Left kidney (tissue), 2 donors: ENCODE measurements around the gene PLEKHA5. TPM values are rescaled to one million over a fixed set of nuclear protein-coding genes. Genes with fewer than 3 reads are reported as not detected.
"Not testable (repeated sequence)": the region's sequence is repeated elsewhere in the genome, so short reads cannot be mapped to it uniquely, and the experiment has no call there.

Source experiments
- DNase-seq: peaks from one replicate; pipeline ENCODE4 v3.0.0-alpha.2; 2013
- polyA plus RNA-seq: library from polyadenylated mRNA; unstranded; fragments of 120-200 nt; gene quantifications from one replicate; pipeline ENCODE4 v1.2.1, GENCODE V29; 2013; ENCODE audit not compliant: insufficient read length

PLEKHA5 gene
- polyA plus RNA-seq, 1 donor = 123 TPM

DNA sequence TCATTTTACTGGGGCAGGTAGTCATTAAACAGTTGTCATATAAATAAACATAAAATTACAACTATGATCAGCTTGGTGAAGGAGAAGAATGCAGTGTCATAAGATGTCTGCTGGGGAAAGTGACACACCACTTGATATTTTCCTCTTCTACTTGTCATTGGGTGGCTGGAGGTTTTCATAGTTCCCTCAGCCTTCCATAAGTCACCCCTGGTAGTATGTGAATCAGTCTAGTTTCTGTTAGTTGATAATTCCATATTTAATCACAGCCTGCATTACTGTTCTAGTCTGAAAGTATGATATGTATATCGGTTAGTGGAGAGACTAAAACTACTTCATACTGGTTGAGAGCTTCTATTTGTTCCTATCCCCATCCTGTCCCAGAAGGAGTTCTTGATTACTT, 38.2 kb downstream of the PLEKHA5 start:
- no peak for DNase-seq

DNA sequence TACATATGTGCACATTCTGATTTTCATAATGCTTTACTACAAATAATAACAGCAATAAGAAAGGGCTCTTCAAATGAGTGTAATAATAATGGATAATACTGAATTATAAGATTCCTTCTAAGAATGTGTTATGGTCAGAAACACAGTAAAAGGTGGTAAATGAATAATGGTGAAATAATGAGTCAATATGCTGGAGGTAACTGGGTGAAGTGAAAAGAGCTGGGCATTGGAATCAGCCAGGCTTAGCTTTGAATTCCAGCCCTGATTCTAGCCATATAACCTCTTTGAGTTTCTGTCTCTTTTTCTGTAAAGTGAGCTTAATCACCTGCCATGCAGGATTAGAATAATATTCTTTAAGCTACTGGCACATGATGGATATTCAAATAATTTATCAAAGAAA, 39.1 kb downstream of the PLEKHA5 start:
- DNase-seq = no peak

DNA sequence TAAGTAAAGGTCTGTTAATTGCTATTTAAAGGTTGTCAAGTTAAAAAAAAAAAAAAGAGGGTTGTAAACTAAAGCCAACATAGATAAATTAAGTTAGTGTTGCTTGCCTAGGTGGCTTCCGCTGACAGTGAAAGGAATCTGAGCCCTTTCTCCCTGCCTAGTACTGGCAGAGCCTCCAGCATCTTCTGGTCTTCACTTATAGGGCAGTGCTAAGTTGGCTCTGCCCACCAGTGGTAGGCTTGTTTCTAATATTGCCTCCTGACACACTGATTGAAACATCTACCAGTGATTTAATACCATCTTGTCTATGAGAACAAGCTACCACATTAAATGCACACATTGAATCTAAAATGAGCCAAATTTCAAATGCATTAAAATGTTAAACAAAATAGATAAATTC, 39.7 kb downstream of the PLEKHA5 start:
- no peak for DNase-seq

DNA sequence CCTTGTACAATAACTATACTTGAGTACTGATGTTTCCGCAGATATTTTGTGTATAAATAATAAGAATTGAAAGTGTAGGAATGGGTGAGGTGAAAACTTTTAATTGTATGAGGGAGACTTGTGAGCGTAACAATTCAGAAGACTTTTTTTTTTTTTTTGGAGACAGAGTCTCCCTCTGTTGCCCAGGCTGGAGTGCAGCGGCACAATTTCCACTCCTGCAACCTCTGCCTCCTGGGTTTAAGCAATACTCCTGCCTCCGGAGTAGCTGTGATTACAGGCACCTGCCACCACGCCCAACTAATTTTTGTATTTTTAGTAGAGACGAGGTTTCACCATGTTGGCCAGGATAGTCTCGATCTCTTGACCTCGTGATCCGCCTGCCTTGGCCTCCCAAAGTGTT, 40.8 kb downstream of the PLEKHA5 start:
- DNase-seq = not testable (repeated sequence)

DNA sequence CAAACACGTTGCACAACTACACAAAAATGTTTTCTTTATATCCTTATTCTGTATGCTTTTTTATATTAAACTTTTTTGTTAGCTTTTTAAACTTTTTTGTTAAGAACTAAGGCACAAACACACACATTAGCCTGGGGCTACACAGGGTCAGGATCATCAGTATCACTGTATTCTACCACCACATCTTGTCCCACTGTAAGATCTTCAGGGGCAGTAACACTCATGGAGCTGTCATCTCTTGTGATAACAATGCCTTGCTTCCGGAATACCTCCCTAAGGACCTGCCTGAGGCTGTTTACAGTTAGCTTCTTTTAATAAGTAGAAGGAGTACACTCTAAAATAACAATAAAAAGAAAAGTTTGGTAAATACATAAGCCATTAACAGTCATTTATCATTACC, 42.2 kb downstream of the PLEKHA5 start:
- no peak for DNase-seq

DNA sequence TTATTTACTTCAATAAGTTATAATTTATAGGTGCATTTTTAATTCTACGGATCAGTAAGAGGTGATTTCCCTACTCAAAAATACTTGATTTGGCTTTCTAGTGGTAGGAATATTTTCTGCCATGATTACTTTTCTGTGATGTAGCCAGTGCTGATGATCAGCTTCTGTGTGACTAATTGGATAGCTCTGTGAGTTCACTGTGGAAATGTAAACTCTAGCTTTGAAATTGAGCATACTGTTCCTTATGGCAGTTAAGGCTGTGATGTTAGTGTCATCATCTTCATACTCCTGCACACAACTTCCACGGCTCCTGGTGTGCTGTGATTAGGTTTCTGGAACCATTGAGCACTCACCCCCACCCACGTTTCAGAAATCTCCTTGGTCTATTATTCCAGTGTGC, 48.2 kb downstream of the PLEKHA5 start:
- no peak for DNase-seq

DNA sequence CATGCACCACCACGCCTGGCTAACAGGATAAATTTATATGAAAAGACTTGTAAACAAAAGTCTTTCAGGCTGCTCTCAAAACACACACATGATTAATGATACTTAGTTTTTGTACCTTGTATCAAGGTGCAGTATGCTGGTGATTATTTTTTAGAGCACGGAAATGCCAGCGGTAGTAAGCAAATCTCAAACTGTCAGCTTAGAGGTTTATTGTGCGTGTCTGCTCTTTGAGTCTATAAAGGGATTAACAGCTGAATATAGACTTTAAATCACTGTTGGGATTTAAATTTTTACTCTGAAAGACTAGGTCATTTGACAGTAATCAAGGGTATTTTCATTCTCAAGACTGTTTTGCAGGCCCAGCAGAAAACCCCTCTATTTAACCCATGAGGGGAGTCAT, 50.5 kb downstream of the PLEKHA5 start:
- DNase-seq = no peak

DNA sequence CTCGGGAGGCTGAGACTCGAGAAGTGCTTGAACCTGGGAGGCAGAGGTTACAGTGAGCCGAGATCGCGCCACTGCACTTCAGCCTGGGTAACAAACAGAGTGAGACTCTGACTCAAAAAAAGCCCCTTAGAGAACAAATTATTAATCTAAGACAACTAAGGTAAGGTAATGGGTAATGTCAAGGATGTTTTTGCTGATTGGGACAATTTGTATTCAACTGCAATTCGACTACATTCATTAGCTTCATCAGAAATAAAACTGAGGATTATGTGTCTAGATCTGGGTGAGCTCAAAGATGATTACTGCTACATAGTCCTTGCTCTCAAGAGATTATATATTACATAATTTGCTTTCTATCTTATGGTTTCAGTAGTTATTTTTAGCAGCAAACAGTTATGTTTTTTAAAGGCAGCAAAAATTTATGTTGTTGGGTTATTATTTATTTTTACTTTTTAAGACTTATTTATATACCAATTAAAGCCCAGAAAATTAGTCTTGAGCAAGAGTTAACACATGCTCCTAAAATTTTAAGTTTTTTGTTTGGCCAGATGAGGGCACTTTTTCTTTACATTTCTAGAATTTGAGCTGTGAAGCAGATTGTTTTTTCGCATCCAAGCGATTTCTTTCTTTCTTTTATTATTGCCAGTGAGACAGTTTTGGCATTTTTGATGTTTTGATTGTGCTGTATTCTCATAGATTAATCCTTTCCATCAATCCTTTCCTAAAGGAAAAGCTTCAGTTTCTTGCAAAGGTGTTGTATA, 52.3 kb downstream of the PLEKHA5 start:
- no peak for DNase-seq

DNA sequence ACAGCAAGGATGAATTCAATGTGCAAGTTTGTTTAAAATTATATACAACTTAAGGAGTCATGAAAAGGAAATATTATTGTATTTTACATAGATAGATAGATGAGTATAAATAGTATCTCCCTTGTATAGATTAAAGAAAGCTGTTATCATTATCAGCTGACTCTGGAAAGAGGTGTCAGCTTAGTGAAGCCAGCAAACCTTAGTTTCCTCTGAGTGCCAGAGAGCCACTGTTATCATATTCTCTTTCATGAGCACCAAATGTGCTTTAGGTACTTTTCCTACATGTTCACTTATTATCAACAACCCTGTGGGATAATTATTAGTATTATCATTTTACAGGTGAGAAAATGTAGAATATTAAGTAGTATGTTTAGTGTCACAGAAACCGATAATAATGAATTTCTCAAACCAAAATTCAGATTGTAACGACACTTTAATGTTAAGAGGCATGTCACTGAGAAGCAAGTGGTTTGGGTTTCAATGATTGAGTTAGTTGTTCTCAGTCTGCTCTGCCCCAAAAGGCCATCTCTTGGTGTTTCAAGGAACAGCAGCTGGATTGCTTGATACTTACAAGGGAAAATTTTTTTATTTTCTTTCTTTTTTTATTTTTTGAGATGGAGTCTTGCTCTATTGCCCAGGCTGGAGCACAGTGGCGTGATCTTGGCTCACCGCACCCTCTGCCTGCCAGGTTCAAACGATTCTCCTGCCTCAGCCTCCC, 53.7 kb downstream of the PLEKHA5 start:
- DNase-seq = no peak

DNA sequence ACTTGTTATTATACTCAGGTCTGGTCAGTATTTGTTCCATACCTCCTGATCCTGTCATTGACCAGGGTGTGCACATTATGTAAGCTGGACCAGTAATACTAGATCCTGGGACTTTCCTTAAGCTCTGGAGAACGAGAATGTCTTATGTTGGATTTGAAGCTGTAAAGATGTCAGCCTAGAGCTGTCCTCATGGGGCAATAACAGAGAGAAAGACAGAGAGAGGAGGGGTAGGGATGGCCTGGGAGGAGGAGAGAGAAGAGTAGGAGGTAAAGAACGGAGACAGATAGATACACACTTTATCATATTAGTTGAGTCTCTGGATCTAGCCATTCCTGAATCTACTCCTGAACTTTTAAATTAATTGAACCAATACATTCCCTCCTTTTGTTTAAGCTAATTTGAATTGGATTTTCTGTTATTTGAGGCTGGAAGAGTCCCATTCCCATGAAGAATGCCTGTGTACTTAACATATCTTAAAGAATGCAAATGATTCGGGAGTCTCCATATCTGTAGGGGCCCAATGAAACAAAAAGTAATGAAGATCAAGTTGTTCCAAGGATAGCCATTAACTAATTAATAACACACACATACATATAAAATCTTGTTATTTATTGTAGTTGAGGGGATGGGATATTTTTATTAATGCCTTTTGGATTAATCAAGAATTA, 55.9 kb downstream of the PLEKHA5 start:
- no peak for DNase-seq

DNA sequence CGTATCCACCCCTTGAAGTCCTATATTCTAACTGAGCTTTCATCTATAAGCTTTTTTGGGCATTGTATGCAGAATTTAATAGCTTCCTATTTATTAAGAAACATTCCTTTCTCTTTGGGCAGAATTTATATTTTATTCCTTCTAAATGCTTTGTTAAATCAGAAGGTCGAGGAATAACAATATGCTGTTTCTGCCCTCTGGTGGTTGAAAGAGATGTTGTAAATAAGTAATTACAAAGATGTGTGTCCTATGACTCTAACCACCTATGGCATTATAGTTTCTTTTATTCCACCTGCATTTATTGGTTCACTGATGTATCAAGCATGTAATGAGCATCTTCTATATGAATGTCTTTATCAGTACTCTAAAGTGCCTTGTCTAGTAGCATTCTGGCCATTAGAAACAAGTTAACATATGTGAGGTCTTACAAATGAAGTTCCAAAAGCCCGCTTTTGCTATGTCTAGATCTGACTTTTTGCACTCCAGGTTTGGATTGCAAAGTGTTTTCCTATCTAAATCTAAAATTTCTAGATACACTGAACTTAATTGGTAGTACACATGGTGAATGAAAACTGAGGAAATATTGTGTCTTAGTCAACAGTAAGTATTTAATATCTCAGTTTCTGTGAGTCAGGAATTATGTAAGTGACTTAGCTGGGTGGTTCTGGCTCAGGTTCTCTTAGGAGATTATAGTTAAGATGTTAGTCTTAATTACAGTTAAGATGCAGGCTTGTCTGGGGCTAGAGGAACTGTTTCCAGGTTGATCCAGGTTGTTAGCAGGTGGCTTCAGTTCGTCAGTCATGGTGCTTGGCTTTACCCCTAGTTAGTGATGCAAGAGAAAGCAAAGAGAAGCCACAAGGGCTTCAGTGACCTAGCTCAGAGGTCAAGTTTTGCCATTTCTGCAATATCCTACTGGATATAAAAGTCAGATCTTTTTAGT, 57.5 kb downstream of the PLEKHA5 start:
- DNase-seq = peak; percentile 62

DNA sequence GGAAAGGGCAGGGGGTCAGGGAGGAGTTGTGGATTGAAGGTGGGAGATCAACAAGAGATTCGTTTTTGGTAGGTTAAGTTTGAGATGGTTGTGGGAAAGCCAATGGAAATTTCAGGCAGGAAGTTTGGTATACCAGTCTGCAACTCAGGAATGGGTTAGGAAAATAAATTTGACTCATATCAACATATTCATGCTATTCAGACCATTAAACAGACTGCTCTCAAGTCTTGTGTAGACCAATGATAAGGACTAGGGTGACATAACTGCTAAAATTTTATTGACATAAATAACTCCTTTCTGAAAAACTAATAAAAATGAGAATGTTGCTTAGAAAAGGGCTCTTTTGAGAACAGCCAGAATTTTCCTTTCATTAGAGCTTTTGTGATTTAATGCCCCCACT, 60.0 kb downstream of the PLEKHA5 start:
- DNase-seq = no peak

DNA sequence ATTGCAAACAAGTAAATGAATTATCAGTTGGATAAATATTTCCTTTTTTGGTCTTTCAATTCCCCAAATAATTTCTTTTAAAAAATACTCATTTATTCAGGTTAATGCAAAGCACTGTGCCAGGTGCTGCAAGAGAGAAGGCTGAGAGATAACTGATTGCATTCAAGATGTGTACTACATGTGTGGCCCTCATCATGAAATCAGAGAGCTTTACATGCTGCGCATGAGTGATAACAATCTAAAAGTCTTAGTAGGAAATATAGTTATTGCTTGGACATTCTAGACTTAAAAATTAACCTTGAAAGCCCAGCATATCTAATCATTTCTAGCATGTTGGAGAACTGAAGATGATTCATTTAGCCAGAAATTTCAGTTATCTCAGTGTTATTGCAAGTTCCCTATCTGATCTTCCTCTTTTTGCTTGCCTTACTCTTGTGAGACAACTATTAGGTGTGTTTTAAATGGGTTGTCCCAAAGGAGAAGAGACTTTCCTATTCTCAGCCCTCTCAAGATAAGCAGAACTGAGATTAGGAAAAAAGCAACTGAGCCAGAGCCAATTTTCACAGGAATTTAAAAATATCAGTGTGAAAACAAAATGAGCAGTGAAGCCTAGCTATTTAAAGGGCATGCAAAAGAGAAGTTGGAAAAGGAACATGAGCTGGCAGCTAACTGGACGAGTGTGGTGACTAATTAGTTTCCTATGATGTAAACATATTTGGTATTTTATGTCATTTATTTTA, 60.9 kb downstream of the PLEKHA5 start:
- no peak for DNase-seq

DNA sequence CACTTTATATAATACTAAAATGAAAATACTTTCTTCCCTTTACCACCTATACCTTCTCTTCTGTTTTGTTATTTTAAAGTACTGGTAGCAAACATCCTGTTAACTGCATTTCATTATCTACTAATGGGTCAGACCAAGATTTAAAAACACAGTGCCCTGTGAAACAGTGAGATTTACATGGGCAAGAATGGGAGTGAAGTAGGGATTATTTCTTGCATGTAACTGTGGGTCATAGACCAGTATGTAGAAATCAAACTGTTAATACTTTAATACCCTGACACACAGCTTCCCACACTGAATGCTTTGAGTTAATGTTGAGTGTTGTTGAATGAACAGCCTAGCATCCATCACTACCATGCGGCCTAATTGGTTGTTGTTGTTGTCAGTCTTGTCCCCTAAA, 61.6 kb downstream of the PLEKHA5 start:
- no peak for DNase-seq

DNA sequence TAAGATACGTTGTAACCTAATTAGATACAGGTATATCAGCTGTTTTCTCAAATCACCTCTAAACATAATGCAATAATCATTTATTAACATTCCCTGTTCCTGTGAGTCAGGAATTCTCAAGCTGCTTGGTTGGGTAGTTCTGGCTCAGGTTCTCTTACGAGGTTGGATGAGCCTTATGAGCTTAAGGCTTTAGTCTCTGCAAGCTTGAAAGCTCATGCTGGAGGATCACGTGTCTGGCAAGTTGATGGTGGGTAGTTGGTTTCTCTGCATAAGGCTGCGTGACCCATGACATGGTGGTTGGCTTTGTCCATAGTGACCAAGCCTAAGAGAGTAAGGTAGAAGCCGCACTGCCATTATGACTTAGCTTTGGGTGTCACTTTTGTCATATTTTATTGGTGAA, 62.0 kb downstream of the PLEKHA5 start:
- no peak for DNase-seq

DNA sequence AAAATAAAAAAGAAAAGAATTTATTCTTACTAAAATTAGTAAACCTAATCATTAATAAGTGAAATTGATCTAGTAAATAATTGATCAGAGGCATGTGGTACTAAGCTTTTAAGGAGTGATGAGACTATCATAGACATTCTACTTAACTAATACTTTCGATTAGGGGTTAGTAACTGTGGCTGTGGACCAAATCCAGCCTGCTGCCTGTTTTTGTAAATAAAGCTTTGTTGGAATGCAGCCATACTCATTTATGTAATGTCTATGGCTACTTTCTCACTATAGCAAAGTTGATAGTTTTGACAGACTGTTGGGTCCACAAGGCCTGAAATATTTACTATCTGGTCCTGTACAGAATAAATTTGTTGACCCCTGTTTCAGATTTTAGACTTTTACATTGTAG, 63.2 kb downstream of the PLEKHA5 start:
- no peak for DNase-seq

DNA sequence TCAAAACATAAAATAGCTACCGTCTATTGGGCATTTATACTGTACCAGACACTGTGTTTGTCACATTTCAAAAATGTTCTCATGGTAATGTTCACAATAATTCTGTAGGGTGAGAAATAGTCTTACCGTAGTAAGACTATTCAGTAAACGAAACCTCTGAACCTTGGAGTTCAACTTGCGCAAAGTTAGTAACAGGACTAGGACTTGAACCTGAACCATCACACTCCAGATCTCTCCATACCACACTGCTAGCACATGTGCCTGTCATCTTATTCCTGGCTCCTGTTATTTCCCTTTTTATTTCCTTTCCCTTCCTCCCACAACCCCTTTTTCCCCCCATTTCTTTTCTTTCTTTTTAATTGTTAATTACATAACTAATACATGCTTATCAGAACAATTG, 65.4 kb downstream of the PLEKHA5 start:
- no peak for DNase-seq

DNA sequence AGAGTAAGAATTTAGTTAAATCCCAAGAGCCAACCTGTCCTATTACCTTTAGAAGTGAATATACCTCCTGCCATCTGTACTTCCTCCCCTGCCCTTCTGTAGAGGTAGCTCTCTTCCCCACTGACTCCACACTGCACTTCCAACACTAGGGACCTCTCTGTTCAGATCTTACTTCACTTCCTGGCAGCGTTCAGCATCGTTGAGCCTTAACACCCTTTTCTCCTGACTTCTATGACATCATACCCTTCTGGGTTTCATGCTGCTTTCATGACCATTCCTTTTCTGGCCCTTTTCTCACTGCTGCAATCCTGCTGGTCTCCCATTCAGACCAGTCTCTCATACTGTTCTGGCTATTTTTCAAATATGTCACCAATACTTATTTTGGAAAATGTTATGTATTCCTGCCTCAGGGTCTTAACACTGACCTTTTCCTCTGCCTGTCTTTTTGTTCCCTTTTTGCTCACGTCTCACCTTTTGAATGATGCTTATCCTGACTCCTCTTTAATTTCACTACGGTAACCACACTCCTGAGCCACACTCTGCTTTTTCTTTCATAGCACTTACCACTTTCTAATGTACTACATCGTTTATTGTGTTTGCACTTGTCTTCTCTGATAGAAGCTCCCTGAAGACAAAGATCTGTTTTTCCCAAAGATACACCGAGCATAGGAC, 67.6 kb downstream of the PLEKHA5 start:
- DNase-seq = no peak

DNA sequence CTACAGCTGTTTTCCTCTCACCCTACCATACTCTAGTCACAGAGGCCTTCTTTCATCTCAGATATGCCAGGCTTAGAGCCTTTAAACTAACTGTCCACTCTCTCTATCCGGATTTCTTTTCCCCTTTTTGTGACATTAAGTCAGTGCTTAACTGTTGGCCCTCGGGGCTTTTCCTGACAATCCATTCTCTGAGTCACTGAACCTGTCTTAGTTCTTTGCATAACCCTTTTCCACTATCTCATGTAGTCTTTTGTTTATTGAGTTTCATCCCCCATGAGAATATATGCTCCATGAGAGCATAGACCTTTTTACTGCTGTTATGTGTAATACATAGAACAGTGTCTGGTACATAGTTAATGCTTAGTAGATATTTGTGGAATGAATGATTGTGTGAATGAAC, 68.7 kb downstream of the PLEKHA5 start:
- DNase-seq = no peak

DNA sequence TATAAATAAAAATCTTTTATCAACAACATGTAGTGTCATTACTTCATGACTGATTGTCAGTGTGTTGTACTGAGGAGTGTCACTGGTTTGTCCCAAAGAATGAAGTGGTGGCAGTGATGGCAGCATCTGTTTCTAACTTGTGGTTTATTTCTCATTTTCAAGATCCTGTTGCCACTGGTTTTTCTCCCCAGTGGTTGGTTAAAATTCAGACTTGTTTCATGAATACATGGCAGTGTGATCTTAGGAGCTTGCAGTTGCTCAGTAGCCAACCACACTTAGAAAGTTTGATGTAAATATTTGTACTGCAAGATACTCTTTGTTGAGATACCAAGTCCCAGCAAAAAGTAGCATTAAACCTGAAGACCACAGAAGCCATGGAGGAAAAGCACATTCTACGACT, 69.8 kb downstream of the PLEKHA5 start:
- DNase-seq = no peak

DNA sequence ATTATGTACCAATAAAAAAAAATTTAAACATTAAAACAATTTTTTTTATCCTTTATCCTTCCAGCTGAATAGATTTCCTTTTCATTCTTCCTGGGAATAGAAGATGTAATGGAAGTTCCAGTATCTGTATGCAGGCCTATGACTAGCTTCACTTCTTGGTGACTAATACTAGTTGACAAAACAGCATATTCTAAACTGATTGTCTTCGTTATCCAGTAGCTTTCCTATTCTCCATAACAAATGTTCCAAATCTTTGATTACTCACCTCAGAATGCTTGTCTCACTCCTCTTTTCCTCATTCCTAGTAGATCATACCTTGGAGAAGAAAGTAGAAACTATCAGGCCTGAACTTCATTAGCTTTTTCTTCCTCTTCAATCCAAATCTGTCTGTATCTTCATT, 70.7 kb downstream of the PLEKHA5 start:
- DNase-seq = no peak
